Dermis microvascular lymphatic vessel endothelial cell (primary cell): ENCODE data around the gene TBC1D3L. TPM values are rescaled to one million over a fixed set of nuclear protein-coding genes. Genes with fewer than 3 reads are reported as not detected.
"Not testable (repeated sequence)": the region's sequence is repeated elsewhere in the genome, so short reads cannot be mapped to it uniquely, and the experiment has no call there.

ENCODE experiments used
- DNase-seq, 2 donors: peaks; one replicate each; pipeline versions ENCODE4 v3.0.0 to v3.0.0-alpha.2; 2010; ENCODE audit warnings: low read depth in 2 of 2
- total RNA-seq: library from RNA; depleted of rRNA; stranded (reverse); fragments of >200 nt; gene quantifications from 2 replicates; pipeline ENCODE4 v1.2.1, GENCODE V29; 2014

TBC1D3L gene
- 1.2 and 3.7 TPM in 2 replicates for total RNA-seq

DNA sequence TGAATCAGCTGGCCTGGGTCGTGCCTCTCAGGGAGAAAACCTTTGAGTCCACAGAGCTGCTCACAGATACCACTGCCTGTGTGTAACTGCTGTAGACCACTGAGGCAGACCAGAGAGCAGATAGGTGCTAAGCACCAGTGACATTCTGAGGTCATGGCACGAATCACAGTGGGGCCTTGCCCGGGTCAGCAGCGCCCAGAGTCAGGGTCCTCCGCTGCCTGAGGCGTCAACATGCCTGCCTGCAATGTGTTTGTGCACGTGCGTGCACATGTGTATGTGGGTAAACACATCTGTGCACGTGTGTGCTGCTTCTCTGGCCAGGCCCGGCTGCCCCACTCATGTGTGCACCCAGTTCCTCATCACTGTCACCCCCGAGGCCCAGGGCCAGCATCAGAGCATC is at the start of gene TBC1D3L:
Gene TBC1D3L (minus strand): TSS at position 101 of the 400 bp plus-strand sequence. CDS start 1,540 bp downstream, outside the sequence.
- DNase-seq = not testable (repeated sequence)

DNA sequence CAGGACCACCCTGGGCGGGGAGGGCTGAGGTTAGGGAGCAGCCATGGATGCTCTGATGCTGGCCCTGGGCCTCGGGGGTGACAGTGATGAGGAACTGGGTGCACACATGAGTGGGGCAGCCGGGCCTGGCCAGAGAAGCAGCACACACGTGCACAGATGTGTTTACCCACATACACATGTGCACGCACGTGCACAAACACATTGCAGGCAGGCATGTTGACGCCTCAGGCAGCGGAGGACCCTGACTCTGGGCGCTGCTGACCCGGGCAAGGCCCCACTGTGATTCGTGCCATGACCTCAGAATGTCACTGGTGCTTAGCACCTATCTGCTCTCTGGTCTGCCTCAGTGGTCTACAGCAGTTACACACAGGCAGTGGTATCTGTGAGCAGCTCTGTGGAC is 14.8 kb upstream of the TBC1D3L start, which contains the start of gene TBC1D3D:
Gene TBC1D3D (plus strand): TSS at position 301 of the 400 bp plus-strand sequence. CDS start 1,585 bp downstream, outside the sequence.
- DNase-seq = not testable (repeated sequence)

Other genes starting within 250 kb of the TBC1D3L start
- not detected in 2 replicates for gene HNF1B, start 244.0 kb downstream of the TBC1D3L start, total RNA-seq
- not detected in 2 replicates for gene TBC1D3K, start 64.6 kb downstream of the TBC1D3L start, total RNA-seq
- 0.13 TPM in 1 of 2 replicates, not detected in the other for gene TBC1D3D, start 14.9 kb upstream of the TBC1D3L start, total RNA-seq
- gene TBC1D3C, start 79.6 kb upstream of the TBC1D3L start, total RNA-seq = not detected in 2 replicates
- not detected in 2 replicates for gene TBC1D3E, start 138.9 kb upstream of the TBC1D3L start, total RNA-seq
- not detected in 2 replicates for gene TBC1D3, start 203.5 kb upstream of the TBC1D3L start, total RNA-seq